ENCODE data around the gene C9orf50.

- TF ChIP-seq, protein P1, sequence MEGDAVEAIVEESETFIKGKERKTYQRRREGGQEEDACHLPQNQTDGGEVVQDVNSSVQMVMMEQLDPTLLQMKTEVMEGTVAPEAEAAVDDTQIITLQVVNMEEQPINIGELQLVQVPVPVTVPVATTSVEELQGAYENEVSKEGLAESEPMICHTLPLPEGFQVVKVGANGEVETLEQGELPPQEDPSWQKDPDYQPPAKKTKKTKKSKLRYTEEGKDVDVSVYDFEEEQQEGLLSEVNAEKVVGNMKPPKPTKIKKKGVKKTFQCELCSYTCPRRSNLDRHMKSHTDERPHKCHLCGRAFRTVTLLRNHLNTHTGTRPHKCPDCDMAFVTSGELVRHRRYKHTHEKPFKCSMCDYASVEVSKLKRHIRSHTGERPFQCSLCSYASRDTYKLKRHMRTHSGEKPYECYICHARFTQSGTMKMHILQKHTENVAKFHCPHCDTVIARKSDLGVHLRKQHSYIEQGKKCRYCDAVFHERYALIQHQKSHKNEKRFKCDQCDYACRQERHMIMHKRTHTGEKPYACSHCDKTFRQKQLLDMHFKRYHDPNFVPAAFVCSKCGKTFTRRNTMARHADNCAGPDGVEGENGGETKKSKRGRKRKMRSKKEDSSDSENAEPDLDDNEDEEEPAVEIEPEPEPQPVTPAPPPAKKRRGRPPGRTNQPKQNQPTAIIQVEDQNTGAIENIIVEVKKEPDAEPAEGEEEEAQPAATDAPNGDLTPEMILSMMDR (IDR thresholded peaks at IDR 0.05 in 8 of 11, conservative IDR thresholded peaks at IDR 0.05 in 3 of 11) = no peak
- no peak for TF ChIP-seq POLR2A (IDR thresholded peaks at IDR 0.05)
Observed at GRCh38 chr9:129609486-129610212, 11.3 kb downstream of the C9orf50 start.

Data from spleen (tissue), 7 donors.